Spleen (tissue), 7 donors: ENCODE results near the gene CAPZA2.

Experiments
- POLR2A ChIP-seq, 3 donors: fragments of 450-650 bp; IDR thresholded peaks; one replicate each; pipeline ENCODE4 v1.5.1; 2017; ENCODE audit warnings: antibody characterized with exemption in 3 of 3, mild to moderate bottlenecking in 1 of 3
- TF ChIP-seq, protein P1 (sequence below), 11 experiments: fragments of 200-600 bp in 7 of 11; fragments of 450-650 bp in 4 of 11; sonication (generic) in 4 of 11; IDR thresholded peaks in 8 of 11; conservative IDR thresholded peaks in 3 of 11; 1 replicate in 7 of 11; 2 replicates in 4 of 11; pipeline versions ENCODE4 v1.4.0 to v1.8.0; 2016 to 2021; ENCODE audit warnings: antibody characterized with exemption in 11 of 11, inconsistent platforms in 4 of 11, mild to moderate bottlenecking in 1 of 11
- donor health status: DM: no; HTN: no; CAD: no; lungs with moderate emphysema.
- donor health status: DM: no; HTN: no; CAD: no.
- donor health status: DM: no; HTN: no; CAD: no.

DNA sequence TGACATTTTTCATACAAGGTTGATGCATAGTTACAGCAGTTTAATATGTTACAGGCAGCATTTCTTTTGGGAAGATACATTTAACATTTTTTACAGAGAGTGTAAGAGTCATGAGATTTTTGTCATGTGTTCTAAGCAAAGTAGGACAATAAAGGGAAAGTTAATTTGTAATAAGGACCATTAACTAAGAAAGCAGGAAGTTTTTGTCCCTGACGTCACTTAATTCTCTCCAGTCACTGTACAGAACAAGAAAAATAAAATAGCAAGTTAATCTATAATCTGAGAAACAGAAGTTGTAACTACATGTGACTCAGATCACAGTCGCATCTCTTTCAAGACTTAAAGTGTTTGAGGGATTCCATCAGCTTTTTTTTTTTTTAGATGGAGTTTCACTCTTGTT, 49.5 kb upstream of the CAPZA2 start:
- TF ChIP-seq, protein P1, sequence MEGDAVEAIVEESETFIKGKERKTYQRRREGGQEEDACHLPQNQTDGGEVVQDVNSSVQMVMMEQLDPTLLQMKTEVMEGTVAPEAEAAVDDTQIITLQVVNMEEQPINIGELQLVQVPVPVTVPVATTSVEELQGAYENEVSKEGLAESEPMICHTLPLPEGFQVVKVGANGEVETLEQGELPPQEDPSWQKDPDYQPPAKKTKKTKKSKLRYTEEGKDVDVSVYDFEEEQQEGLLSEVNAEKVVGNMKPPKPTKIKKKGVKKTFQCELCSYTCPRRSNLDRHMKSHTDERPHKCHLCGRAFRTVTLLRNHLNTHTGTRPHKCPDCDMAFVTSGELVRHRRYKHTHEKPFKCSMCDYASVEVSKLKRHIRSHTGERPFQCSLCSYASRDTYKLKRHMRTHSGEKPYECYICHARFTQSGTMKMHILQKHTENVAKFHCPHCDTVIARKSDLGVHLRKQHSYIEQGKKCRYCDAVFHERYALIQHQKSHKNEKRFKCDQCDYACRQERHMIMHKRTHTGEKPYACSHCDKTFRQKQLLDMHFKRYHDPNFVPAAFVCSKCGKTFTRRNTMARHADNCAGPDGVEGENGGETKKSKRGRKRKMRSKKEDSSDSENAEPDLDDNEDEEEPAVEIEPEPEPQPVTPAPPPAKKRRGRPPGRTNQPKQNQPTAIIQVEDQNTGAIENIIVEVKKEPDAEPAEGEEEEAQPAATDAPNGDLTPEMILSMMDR (IDR thresholded peaks at IDR 0.05 in 8 of 11, conservative IDR thresholded peaks at IDR 0.05 in 3 of 11) = no peak
- TF ChIP-seq POLR2A (IDR thresholded peaks at IDR 0.05) = no peak
